Testis (tissue), 2 donors: ENCODE data around the gene HOMER2.

ENCODE experiments used
- CTCF ChIP-seq, 3 experiments: fragments of 450-650 bp in 2 of 3; fragments of 200-600 bp in 1 of 3; sonication (generic) in 1 of 3; IDR thresholded peaks; one replicate each; pipeline ENCODE4 v1.5.1; 2016 to 2019; ENCODE audit warnings: antibody characterized with exemption in 3 of 3, mild to moderate bottlenecking in 2 of 3, moderate library complexity in 1 of 3
- POLR2A ChIP-seq: fragments of 450-650 bp; IDR thresholded peaks from one replicate; pipeline ENCODE4 v1.6.1; 2017; ENCODE audit warnings: antibody characterized with exemption, mild to moderate bottlenecking, moderate library complexity

GRCh38 chr15:82830427-82831173 lies 121.9 kb downstream of the HOMER2 start:
- TF ChIP-seq CTCF (IDR thresholded peaks at IDR 0.05) = no peak
- no peak for TF ChIP-seq POLR2A
